NK-92 (cell line): ENCODE results near the gene SMARCC2.
"Not testable (repeated sequence)": the region's sequence is repeated elsewhere in the genome, so short reads cannot be mapped to it uniquely, and the experiment has no call there.

ENCODE experiments used
- DNase-seq: peaks from one replicate; lab custom pipeline; 2025; ENCODE audit not compliant: unreplicated experiment; lab: John Stamatoyannopoulos, UW

Gene SMARCC2

GRCh38 chr12:56212361-56212760, 23.1 kb upstream of the SMARCC2 start:
- DNase-seq = no peak

DNA sequence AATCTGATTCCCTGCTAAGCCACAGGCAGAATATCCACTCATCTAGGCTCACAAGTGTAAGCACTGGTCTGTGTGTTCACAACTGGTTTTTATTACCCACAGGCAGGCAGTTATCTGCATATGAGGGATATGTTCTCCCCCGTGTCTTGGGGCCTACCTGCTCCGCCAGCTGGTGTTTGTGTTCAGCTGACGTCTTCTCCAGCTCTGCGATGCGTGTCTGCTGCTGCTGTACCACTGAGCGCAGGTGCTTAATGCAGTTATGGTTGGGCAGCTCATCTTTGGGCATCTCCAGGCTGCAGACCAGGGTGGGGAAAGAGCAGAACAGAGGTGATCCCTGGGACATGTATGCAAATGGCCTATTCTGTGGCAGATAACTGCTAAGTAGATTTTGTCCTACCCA, 18.7 kb upstream of the SMARCC2 start:
- no peak for DNase-seq

- no peak for DNase-seq
These were observed 17.3 kb upstream of the SMARCC2 start for GRCh38 chr12:56206452-56207166.

DNA sequence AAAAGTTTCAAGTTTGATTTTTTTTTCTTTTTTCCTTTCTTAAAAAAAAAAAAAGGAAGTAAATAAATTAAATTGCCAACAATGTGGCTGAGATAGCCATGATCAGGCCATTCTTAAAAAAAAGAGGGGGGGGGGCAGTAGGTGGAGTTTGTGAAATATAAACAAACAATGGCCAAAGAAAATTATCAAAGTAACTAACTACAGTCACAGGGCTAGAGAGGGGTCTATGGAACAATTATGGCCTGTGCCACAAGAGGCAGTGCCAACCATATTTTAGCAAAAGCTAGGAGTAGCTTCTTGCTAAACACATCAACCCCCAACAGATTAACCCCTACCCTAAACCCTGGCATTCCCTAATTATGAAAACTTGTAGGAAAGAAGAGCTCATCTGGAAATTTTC, 16.2 kb upstream of the SMARCC2 start:
- no peak for DNase-seq

DNA sequence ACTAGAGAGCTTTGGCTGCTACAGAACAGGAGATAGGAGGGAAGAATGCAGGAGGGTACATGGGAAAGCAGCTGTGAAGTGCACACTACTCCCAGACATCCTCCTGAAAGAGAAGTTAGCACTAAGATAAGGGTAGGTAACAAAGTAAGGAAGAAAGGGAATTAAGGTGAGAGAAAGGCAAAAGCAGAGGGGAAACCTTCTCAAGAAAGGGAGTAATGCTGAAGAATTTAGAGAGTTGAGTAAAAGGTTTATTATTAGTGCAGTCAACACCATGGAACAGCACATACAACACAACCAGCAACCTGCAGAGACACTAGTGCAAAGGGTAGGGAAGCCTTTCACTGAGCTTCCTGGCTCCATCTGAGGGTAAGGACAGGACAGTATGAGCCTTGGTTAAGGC, 15.0 kb upstream of the SMARCC2 start:
- no peak for DNase-seq

- DNase-seq = no peak
These were observed 13.6 kb upstream of the SMARCC2 start for GRCh38 chr12:56202838-56203237.

- no peak for DNase-seq
These were observed 13.1 kb upstream of the SMARCC2 start for GRCh38 chr12:56202366-56202765.

DNA sequence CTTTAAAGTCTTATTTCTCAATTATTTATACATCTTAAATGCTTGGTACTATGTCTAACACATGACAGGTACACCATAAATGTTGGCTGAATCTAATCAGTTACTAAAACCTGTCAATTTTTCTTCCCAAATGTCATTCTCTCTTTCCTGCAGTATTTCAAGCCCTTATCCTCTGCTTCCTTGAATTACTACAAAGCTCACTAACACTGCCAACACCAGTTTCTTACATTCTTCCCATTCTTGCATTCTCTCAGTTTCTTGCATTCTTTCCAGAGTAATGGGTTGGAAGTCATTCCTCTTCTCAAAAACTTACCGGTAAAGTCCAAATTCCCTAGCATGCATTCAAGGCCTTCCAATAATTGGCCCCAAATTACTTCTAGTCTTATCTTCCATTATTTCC, 9.6 kb upstream of the SMARCC2 start:
- no peak for DNase-seq

GRCh38 chr12:56197921-56198635, 8.8 kb upstream of the SMARCC2 start:
- no peak for DNase-seq

DNA sequence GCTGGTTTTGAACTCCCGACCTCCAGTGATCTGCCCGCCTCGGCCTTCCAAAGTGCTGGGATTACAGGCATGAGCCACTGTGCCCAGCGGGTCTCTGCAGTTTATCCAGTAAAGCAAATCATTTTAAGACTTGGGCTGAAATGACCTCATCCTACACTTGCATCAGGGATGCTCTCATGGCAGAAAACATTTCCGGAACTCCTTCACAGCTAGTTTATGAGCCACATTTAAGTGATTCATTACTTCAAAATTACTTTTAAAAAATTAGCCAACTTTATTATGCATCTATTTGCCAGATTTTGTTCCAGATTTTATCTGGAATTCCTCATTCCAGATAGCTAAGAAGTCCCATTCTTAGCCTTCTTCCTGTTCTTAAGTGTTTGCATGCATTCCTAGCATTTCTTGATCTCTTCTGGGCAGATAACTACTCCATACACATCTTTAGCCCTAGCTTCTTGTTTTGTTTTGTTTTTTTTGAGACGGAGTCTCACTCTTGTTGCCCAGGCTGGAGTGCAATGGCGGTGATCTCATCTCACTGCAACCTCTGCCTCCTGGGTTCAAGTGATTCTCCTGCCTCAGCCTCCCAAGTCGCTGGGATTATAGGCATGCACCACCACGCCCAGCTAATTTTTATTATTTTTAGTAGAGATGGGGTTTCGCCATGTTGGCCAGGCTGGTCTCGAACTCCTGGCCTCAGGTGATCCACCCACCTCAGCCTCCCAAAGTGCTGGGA, 7.7 kb upstream of the SMARCC2 start:
- DNase-seq = not testable (repeated sequence)

DNA sequence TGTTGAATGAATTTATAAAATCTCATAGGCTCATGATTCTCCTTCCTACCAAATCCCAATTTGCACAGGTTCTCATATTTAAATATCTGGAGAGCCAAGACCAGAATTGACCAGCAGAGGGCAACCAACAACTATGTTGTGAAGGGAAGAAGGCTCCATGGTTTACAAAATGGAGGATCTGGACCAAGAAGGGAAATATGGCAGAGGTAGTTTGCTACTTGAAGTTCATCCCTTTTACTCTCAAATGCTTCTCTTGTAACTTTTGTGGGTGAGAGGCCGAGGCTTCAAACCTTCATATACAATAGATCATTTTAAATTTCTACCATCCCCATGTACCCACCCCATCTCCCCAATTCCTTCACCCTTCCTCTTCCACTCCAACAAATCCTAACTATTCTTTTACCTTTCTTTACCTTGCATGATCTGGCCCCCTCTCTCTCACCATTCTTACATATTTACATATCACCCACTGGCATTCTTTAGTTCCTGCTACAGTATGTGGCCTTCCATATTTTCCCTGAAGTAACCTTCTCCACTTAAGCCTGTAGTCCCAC, 3.8 kb upstream of the SMARCC2 start:
- DNase-seq = no peak

DNA sequence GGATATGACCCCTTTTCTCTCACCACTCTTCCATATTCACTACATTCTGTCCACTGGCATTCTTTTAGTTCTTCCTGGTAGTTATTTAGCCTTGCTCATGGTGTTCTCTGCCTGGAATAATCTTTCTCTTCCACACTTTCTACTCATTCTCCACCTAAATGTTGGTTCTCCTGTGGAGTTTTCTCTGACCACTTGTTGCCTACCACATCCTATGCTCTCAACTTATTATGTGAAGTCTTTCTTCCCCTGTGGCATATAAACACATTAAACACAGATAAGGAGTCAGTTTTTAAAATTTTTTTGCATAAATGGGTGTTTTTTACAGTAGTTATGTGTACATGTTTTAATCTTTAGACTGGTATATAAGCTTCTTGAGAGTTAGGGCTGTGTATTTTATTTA, 3.3 kb upstream of the SMARCC2 start:
- no peak for DNase-seq

DNA sequence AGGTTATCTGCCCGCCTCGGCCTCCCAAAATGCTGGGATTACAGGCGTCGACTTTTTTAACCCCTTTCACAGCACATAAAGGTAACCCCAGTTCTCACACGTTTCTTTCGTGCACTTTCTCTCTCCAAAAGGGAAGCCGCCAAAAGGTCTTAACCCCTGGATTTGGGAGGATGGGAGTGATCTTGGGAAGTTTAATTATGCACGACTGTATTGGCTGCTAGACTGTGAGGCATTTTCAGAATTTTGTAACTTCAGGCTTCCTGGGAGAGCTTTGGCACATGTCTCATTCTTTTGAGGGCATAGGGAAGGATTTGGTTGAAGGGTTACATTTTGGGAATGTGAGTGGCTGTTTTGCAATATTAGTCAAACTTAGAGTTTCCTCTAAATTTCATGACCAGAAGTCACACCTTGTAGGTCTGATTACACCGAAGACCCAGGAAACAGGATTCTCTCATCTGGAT, 1.4 kb upstream of the SMARCC2 start:
- DNase-seq = no peak

- DNase-seq = no peak
These were observed 823 bp upstream of the SMARCC2 start for GRCh38 chr12:56189918-56190694.

- DNase-seq = no peak
These were observed 545 bp downstream of the SMARCC2 start for GRCh38 chr12:56188778-56189098.

GRCh38 chr12:56188131-56188777, 1.0 kb downstream of the SMARCC2 start:
- no peak for DNase-seq

DNA sequence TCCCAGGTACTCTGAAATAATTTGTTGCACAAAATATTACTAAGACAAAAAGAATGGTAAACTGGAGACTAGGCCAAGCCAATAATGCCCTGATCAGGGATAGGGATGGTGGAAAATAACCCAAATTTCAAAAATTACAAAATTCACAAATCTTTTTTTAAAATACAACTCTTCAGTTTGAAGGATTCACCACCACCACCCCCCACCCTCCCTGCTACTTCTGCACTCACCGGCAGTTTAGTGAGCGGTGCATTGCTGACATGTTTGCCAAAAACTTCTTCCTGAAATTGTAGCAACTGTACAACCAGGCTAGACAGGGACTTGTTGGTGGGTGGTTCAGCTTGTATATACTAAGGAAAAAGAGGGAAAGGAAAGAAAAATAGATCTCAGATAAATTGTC, 2.3 kb downstream of the SMARCC2 start:
- no peak for DNase-seq

GRCh38 chr12:56178347-56178746, 10.9 kb downstream of the SMARCC2 start:
- no peak for DNase-seq

GRCh38 chr12:56172839-56173238, 16.4 kb downstream of the SMARCC2 start:
- DNase-seq = no peak

GRCh38 chr12:56169229-56169759, 20.0 kb downstream of the SMARCC2 start:
- DNase-seq = no peak
